ENCODE measurements around the gene FECH.

DNA sequence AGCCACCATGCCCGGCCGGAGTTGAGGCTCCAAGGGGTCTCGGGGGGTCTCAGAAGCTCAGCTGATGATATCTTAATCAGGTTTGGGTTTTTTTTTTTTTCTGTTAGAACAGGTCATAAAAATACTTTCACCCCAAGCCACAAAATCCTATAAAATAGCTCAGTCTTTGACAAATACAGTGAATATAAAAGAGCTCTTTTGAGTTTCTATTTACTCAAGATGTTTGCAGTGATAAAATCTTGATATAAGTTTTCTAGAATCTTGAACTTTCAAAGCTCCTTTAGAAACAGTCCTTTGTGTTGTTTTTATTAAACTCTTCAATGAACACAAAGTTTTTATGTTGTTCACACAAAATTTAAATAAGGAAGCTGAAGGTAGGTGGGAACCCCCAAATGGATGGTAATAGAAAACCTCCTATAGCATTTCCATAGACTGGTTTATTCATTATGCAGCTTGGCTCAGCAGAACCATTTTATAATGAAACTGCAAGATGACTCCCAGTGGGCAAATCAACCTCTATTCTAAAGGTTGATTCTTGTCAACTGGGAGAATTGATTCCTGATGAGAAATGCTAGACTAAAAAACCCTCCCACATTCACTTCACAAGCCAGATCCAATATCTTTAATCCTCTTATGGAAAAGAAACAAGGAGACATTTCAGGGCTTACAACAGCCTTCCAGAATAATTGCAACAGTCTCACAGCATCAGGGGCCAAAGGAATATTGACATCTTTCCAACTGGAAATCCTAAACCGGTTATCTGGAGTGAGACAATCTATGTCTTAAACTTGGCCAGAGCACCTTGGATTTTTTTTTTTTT lies 48.7 kb upstream of the FECH start:
- TF ChIP-seq, protein P1, sequence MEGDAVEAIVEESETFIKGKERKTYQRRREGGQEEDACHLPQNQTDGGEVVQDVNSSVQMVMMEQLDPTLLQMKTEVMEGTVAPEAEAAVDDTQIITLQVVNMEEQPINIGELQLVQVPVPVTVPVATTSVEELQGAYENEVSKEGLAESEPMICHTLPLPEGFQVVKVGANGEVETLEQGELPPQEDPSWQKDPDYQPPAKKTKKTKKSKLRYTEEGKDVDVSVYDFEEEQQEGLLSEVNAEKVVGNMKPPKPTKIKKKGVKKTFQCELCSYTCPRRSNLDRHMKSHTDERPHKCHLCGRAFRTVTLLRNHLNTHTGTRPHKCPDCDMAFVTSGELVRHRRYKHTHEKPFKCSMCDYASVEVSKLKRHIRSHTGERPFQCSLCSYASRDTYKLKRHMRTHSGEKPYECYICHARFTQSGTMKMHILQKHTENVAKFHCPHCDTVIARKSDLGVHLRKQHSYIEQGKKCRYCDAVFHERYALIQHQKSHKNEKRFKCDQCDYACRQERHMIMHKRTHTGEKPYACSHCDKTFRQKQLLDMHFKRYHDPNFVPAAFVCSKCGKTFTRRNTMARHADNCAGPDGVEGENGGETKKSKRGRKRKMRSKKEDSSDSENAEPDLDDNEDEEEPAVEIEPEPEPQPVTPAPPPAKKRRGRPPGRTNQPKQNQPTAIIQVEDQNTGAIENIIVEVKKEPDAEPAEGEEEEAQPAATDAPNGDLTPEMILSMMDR (IDR thresholded peaks at IDR 0.05) = no peak
- no peak for TF ChIP-seq POLR2A (IDR thresholded peaks at IDR 0.05)
